ENCODE measurements around the gene PAPPA2.
"Not testable (repeated sequence)": the region's sequence is repeated elsewhere in the genome, so short reads cannot be mapped to it uniquely, and the experiment has no call there.

The PAPPA2 gene, protein sequence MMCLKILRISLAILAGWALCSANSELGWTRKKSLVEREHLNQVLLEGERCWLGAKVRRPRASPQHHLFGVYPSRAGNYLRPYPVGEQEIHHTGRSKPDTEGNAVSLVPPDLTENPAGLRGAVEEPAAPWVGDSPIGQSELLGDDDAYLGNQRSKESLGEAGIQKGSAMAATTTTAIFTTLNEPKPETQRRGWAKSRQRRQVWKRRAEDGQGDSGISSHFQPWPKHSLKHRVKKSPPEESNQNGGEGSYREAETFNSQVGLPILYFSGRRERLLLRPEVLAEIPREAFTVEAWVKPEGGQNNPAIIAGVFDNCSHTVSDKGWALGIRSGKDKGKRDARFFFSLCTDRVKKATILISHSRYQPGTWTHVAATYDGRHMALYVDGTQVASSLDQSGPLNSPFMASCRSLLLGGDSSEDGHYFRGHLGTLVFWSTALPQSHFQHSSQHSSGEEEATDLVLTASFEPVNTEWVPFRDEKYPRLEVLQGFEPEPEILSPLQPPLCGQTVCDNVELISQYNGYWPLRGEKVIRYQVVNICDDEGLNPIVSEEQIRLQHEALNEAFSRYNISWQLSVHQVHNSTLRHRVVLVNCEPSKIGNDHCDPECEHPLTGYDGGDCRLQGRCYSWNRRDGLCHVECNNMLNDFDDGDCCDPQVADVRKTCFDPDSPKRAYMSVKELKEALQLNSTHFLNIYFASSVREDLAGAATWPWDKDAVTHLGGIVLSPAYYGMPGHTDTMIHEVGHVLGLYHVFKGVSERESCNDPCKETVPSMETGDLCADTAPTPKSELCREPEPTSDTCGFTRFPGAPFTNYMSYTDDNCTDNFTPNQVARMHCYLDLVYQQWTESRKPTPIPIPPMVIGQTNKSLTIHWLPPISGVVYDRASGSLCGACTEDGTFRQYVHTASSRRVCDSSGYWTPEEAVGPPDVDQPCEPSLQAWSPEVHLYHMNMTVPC (N-terminal part only)

DNA sequence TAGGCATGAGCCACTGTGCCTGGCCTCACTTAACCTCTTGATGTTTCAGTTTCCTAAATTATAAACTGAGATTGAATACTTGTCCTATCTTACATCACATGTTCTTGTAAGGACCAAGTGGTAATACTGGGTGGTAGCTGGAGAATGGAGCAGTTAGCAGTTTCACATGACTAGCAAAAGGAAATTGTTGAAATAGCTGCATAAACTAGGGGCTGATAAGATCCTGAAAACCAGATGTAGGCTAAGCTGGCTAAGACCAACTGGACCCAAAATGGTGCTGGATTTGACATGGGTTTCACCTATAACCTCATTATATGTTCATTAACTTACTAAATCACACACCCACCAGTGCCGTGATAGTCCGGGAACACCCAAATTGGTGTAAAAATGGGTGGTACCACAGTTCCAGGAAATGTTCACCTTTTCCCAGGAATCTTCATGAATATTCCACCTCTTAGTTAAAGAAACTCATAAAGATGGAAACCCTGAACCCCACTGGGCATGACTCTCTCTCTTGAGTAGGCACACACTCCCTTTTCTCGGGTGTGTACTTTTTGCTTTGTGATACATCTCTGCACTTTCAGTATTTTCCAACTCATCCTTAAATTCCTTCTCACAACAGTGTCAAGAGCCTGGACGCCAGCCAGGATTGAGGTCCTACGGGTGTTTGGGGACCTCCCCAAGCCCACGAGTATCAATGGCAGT lies at the start of gene PAPPA2:
Gene PAPPA2, plus strand, starts transcription at position 502 of the 705 bp plus-strand sequence. CDS start 93,148 bp downstream, outside the sequence.
- DNase-seq, result no peak

DNA sequence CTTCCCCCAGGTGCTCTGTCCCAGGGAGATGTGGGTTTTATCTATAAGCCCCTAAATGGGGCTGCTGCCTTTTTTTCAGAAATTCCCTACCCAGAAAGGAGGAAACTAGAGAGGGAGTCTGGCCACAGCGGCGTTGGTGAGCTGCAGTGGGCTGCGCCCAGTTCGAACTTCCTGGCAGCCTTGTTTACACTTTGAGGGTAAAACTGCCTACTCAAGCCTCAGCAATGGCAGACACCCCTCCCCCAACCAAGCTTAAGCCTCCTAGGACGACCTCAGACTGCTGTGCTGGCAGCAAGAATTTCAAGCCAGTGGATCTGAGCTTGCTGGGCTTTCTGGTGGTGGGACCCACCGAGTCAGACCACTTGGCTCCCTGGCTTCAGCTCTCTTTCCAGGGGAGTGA lies 46.2 kb upstream of the PAPPA2 start:
- no peak for DNase-seq

DNA sequence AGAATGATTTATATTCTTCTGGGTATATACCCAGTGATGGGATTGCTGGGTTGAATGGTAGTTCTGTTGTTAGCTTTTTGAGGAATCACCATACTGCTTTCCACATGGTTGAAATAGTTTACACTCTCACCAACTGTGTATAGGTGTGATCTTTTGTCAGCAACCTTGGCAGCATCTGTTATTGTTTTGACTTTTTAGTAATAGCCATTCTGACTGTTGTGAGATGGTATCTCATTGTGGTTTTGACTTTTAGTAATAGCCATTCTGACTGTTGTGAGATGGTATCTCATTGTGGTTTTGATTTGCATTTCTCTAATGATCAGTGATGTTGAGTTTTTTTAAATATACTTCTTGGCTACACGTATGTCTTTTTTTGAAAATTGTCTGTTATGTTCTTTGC lies 43.4 kb upstream of the PAPPA2 start:
- DNase-seq, result not testable (repeated sequence)

DNA sequence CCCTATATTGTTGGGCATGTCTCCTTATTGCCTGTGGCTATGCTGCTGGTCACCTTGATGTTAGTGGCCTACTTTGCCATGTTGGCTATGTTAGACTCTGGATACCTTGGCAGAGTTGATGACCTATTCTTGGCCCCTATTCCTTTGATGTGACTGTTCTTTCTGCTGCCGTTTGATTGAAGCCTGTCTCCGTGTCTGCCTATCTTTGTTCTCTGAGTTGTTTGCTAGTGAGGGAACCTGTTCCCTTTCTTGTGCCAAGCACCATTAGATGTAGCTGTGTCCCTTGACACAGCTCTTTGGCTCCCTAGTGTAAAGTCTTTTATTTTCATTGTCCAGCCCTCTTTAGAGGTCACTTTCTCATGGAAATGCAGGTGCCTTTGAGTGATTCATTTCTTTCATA lies 28.7 kb upstream of the PAPPA2 start:
- DNase-seq, result no peak

DNA sequence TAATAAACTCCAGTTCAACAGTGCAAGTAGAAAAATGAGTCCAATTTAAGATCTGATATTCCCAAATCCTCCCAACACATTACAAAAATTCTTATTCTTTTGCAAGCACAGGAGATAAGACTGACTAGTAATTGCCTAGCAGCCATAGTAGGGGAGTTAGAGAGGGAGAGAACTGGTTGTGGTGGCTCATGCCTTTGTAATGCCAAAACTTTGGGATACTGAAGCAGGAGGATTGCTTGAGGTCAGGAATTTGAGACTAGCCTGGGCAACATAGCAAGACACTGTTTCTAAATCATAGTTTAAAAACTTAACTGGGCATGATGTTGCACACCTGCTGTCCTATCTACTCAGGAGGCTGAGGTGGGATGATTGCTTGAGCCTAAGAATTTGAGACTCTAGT lies 26.7 kb upstream of the PAPPA2 start:
- no peak for DNase-seq

DNA sequence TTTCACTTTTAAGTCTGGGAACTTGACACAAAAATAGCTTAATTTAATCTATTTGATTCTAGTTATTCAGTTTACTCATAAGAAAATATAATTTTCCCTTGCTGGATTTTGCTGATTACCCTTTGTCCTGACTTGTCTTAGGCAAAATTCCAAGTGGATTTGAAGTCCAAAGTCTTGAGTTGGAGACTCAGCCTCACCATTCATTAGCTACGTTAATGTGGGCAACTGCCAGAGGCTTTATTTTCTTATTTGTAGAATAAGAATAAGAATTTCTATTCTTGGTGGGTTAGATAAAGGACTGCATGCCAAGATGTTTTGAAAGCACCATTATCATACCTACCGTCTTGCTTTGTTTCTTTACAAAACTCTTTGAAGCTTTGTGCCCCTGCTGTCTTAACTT lies 22.8 kb upstream of the PAPPA2 start:
- no peak for DNase-seq

DNA sequence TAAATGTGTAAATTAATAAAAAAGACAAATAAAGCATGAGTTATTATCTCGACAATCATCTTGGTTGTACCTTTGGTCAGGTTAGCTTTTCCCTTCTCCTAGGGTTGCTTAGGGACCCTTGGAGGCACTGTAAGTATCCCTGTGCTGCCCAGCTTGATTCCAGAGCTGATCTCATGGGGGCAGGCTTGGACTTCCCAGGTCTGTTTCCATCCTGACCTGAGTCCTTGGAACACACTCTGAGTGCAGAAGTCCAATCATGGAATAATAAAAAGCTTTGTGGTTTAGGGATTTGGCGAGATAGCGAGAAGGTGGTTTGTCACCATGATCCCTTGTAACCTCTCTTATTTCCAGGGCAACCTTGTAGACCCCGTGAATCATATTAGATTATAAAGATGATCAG lies 18.7 kb upstream of the PAPPA2 start:
- DNase-seq, result no peak

DNA sequence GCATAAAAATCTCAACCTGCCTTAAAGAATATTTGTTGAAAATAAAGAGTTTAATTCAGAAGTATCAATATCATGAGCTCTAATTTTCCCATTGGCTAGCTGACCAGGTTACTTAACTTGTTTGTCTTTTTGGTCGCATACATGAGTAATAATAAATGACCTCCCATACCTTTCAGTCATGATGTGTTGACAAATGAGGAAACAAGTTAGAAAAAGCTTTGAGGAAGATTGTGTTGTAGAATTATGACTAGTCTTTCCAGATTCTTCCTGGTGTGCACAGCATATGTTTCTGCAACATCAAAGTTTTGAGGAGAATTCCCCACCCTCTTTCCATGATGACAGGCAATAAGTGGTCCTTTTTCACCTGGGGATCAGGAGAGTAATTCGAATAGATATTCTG lies 17.6 kb upstream of the PAPPA2 start:
- DNase-seq, result no peak

DNA sequence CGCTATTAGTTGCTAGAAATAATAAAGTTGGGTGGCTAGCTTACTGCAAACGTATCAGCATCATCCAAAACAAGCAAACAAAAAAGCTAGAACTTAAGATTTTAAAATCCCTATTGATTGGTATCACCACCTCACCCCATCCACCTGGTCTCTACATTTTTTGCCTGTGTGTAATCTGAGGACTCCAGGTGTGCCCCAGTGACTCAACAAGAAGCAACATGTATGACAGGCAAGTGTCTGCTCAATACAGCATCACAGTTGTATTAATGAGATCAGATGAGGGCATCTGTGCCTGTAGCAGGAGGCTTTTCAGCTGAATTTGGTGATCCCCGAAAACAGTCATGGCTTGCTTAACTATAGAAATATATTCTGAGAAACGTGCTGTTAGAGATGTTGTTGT lies 14.6 kb upstream of the PAPPA2 start:
- DNase-seq, result no peak

DNA sequence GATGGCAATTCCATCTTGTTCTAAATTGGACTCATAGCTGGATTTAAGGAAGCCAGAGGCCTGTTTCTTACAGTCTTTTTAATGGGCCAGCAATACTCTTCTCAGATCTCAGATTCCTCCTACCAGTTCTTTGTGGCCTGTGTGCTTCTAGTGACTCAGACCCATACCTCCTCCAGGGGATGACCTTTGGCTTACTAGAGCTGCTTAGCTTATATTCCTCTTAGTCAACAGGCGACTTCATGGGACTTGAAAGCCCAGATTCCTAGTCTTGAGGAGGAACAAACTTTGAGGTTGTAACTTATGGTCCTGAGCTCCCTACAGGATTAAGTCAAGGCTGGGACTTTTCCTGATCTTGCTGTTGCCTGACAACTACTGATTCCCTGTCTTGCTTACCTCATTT lies 12.4 kb upstream of the PAPPA2 start:
- DNase-seq, result no peak

DNA sequence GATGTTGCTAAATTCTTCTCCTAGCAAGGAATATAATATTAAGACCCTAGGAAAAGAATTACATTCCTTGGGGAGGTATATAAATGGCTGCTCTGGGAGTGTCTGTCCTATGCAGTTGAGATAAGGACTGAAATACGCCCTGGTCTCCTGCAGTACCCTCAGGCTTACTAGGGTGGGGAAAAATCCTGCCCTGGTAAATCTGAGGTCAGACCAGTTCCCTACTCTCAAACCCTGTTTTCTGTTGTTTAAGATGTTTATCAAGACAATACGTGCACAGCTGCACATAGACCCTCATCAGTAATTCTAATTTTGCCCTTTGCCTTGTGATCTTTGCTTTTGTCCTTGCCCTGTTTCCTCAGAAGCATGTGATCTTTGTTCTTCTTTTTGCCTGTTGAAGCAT lies 11.2 kb upstream of the PAPPA2 start:
- DNase-seq, result not testable (repeated sequence)

DNA sequence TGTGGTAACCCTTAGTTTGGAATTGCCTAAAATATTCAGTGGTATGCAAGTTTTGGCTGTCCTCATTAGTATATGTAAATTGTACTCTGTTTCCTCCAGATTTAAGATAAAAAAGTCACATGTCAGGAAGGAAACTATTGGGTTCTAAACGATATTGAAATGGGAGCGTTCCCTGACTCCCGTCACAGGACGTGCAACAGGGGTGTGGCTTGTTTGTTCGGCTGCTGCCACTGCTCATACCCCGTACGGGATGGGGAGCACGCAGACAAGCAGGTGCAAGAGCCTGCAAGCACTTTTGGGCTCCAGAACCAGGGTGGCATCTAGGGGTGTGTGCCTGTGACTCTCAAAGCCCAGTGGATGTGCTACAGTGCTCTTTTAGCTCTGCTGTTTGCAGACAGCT lies 6.2 kb upstream of the PAPPA2 start:
- DNase-seq, result no peak

DNA sequence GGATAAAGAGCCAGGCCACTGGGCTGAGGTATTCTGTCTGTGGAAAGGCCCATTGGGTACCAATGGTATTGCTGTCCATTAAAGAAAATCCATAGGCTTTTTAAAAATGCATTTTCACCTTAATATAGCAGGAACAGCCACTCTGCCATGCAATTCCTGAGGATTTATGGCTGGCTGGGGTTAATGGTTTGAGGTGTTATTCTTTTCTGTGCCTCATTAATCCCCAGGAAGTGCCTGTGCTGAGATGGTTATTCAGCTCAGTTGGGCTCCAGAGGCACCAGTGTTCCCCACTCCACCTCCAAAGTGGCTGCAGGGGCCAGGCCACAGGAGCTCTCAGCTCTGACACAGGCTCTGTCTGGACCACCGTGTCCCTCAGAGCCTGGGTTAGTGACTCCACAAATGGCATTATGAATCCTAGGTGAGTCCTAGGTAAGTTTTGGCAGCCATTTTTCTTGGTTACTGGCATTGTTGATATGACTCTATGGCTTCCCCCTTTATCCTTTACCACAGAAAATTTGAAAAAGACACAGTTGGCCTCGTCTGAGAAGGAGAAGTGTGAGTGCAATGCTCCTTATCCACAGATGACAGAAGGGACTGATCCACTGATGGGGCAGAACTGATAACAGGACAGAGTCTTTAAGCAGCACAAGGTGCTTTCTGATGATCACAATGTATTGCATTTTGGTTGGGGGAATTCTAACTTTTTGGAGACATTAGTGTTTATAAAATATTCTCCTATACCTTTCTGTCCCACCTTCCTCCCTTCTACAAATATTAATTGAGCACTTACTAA lies 2.2 kb upstream of the PAPPA2 start:
- no peak for DNase-seq

DNA sequence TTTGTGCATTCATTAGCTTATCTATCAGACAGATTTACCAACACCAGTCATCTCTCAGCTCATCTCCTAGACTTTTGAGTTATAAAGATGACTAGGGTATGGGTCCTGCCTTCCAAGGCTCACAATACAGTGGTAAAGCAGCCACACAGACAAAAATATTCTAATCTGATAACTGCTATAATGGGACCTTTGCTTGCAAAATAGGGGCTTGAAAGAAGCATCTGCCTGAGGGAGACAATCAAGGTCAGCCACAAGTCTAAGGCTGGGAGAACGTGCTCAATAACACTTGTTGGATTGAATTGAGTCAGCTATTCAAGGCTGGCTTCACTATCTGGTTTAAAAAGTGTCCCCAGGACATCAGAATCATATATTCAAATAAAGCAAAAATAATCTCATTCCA lies 1.4 kb upstream of the PAPPA2 start:
- no peak for DNase-seq

DNA sequence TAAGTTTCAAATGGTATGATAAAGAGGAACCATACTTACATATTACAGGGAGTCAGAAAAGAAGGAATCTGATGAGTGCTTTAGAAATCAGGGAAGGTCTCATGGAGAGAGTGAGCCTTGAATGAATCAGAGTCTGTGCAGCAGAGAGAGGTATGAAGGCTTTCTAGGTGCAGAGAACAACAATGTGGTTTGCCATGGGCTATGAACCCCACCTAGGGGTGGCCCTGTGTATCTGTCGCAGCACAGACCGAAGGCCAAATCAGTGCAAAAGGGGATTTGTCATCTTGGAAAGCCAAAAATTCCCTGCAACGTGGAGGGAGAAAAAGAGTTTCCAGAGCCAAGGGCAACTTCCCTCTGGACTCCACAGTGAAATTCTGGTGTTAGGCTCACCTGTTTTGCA lies 3.5 kb downstream of the PAPPA2 start:
- DNase-seq, result no peak

DNA sequence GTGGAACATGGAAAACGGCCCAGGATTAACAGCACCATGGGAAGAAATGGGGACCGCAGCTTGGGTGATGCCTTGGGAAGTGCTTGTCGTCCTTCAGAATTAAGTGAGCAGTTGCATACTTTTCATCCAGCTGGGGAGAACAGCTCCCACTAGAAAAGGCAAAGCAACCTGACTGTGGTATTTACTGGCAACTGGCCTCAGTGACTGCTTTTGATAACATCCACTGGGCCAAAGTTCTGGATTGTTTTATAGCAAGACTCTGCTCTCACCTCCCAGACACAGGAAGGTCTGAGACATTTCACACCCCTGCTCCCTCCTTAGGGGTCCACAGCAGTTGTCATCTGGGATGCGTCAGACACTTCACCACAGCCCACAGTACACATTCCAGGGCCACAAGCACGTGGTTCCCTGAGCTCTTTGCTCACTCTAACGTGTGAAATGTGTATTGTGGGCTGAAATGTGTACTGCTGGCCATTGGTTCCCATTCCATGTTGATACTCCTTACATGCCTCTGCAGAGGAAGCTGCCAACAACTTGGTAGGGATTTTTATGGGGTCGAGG lies 6.6 kb downstream of the PAPPA2 start:
- no peak for DNase-seq

DNA sequence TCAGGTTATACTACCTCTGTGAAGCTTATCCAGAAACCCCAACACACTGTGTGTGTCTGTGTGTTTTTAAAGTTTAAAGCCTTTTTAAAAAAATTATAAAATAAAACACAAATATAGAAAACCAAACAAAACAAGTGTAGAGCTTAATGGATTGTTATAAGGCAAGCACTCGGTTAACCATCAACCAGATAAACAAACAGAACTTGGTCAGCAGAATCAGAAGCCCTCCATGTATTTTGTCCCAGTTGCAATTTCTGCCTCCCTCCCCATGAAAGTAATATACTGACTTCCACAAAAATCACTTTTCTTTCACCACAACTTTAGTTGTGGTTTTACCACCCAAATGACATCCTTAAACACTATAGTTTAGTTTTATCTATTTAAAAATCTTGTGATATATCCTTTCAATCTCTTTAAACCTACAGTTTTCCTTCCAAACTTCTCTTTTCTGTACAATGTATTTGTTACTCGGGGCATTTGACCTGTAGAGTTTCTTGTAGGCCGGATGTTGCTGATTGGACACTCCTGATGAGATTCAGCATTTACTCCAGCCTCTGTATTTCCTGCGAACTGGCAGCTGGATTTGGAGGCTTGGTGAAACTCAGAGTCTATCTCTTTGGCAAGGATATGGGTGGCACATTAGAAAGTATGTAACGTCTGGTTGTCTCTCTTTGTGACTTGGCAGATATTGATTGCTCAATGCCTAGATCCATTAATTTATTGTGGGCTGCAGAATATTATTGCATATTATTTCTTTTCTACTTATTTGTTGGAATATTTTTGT lies 8.6 kb downstream of the PAPPA2 start:
- DNase-seq, result no peak

DNA sequence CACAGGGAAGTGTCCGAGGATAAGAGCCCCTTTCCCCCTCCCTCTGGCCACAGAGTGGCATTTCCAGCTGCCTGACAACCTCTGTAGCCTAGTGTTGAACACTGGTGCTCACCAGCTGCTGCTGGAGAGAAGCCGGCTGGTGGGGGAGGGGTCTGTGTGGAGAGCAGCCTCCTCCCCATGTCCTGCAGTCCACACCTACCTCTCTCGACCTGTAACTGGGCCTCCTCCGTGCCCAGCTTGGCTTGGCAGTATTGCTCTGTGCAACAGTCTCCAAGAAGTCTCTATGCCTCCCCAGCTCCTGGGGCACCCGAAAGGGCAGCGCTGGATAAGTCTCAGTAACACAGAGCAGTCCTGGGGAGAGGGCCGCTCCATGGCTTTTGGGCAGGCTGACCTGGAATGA lies 17.0 kb downstream of the PAPPA2 start:
- no peak for DNase-seq

DNA sequence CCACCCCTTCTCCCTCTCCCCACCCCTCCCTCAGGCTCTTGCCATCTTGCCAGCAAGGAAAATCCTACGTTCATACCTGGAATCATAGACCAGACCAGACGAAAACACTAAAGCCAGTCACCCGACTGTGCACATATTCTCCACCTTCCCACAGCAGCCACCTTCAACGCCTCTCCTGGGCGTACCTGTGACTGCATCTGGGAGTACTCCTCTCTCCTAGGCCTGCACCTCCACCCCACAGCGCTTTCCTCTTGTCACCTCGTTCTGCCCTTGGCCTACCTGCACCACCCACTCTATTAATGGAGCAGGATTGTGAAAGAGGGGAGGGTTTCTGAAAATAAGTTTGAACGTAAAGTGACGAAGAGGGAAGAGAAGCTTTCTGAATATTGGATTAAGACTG lies 17.8 kb downstream of the PAPPA2 start:
- no peak for DNase-seq

DNA sequence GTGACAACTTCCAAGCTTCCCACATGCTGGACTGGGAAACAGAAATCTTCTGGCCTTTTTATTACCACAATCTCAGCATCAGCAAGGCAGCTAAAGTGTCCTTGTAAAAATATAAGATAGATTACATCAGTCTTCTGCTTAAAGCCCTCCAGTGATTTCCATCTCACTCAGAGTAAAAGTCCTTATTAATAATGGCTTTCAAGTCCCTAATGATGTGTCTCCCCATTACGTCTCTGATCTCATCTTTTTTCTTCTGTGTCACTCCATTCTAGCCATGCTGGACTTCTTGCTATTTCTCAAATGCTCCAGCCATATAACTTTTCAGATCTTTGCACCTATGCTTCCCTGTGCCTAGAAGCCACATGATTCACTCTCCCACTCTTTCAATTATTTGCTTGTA lies 22.1 kb downstream of the PAPPA2 start:
- DNase-seq, result no peak

DNA sequence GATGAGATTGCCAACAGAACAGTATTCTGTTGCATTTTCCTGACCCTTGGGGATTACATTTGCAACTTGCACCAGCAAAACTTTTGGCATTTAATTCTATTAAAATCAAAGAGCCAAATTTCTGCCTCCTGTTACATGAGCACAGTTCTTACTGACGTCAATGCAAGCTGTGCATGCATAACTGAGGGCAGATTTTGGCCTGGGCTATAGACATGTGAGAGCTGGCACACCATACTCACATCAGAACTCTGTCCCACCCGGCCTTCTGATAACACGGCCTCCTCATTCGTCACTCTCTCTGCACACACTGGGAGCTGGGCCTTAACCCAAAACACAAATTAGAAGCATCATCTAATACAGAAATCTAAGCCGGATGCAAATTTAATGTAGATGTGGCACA lies 31.5 kb downstream of the PAPPA2 start:
- DNase-seq, result no peak

Data from NCI-H1417 treated with DMSO at 0.1 percent for 48 hours (cell line).